Right lobe of liver (tissue), 4 donors: Measurements from ENCODE around the gene TBCK.

ENCODE experiments used
- POLR2A ChIP-seq: fragments of 450-650 bp; IDR thresholded peaks from one replicate; pipeline ENCODE4 v1.6.1; 2017; ENCODE audit warnings: antibody characterized with exemption, mild to moderate bottlenecking
- TF ChIP-seq, protein P1 (sequence below), 4 donors: fragments of 200-600 bp in 3 of 4; fragments of 450-650 bp in 1 of 4; IDR thresholded peaks; one replicate each; pipeline versions ENCODE4 v1.5.1 to v1.8.0; 2016 to 2022; ENCODE audit warnings: antibody characterized with exemption in 4 of 4, mild to moderate bottlenecking in 2 of 4
- donor health status: DM: no; HTN: no; CAD: no.
- donor health status: DM: no; HTN: no; CAD: no.
- donor health status: DM: no; HTN: yes; CAD: no.

DNA sequence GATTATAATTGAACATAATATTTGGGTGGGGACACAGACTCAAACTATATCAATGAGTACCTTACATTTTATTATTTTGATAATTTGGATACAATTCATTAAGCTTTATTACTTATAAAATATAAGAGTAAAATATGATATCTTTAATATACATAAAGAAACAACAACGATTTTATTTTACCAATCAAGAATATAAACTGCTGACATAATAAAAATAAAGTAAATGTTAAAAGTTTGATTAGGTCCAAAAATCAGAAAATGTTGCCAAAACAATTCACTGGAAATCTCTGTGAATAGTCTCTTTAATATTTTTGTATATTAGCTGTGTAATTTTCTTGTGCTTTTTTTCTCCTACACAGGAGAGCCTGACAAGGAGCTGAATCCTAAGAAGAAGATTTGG, 31.2 kb upstream of the TBCK start:
- TF ChIP-seq, protein P1, sequence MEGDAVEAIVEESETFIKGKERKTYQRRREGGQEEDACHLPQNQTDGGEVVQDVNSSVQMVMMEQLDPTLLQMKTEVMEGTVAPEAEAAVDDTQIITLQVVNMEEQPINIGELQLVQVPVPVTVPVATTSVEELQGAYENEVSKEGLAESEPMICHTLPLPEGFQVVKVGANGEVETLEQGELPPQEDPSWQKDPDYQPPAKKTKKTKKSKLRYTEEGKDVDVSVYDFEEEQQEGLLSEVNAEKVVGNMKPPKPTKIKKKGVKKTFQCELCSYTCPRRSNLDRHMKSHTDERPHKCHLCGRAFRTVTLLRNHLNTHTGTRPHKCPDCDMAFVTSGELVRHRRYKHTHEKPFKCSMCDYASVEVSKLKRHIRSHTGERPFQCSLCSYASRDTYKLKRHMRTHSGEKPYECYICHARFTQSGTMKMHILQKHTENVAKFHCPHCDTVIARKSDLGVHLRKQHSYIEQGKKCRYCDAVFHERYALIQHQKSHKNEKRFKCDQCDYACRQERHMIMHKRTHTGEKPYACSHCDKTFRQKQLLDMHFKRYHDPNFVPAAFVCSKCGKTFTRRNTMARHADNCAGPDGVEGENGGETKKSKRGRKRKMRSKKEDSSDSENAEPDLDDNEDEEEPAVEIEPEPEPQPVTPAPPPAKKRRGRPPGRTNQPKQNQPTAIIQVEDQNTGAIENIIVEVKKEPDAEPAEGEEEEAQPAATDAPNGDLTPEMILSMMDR (IDR thresholded peaks at IDR 0.05) = no peak
- no peak for TF ChIP-seq POLR2A
